ENCODE results near the gene RASSF4.

The RASSF4 gene

GRCh38 chr10:44959247-44960087, at the start of gene RASSF4:
RASSF4 (plus strand) TSS chr10:44959802; CDS start chr10:44970203, 10,401 bp downstream.
- DNase-seq (ENCODE audit: low spot score): peak; percentile 76

GRCh38 chr10:44909910-44910309, 49.7 kb upstream of the RASSF4 start:
- no peak for DNase-seq (ENCODE audit: low spot score)

DNA sequence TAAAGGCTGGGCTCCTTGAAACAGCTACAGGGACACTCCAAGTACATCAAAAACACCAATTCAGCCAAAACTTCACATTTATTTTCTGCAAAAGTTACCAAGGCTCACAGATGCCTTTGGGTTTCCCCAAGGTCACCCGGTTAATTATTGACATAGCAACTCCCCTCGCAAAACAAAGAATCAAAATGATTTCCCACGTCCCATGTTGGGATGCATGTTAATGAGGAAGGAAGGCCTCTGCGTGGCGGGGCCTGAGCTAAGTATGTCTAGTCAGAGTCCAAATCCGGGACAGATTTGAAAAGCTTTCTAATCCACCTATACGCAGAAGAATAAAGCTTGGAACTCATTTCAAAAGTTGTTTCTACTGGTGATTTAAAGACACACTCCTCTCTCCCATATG, 49.0 kb upstream of the RASSF4 start:
- no peak for DNase-seq (ENCODE audit: low spot score)

GRCh38 chr10:44911081-44911540, 48.5 kb upstream of the RASSF4 start, which contains the start of gene TMEM72:
TMEM72 (plus strand) TSS chr10:44911337; CDS start chr10:44911513, 176 bp downstream.
- DNase-seq (ENCODE audit: low spot score): peak; percentile 61

- DNase-seq (ENCODE audit: low spot score): no peak
Observed at GRCh38 chr10:44911951-44912350, 47.7 kb upstream of the RASSF4 start.

- DNase-seq (ENCODE audit: low spot score): no peak
Observed at GRCh38 chr10:44913350-44914081, 46.1 kb upstream of the RASSF4 start.

DNA sequence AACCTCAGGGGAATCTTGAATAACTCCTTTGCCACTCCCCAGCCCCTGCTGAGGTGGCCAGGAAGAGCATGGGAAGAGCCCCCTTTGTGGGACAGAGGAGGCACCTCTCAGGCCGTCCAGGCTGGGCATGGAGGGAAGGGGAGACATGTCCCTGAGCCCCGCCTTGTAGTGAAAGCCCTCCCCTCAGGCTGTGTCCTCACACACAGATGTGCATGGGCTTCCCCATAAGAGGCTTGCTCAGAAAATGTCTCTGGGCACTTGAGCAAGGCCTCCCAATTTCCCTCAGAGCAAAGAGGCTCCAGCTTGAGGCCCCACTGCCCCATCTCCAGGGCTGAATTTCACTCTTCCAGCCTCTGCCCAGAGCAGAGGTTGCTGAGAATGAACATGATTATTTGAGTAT, 44.7 kb upstream of the RASSF4 start:
- no peak for DNase-seq (ENCODE audit: low spot score)

- DNase-seq (ENCODE audit: low spot score): no peak
Observed at GRCh38 chr10:44916429-44916828, 43.2 kb upstream of the RASSF4 start.

DNA sequence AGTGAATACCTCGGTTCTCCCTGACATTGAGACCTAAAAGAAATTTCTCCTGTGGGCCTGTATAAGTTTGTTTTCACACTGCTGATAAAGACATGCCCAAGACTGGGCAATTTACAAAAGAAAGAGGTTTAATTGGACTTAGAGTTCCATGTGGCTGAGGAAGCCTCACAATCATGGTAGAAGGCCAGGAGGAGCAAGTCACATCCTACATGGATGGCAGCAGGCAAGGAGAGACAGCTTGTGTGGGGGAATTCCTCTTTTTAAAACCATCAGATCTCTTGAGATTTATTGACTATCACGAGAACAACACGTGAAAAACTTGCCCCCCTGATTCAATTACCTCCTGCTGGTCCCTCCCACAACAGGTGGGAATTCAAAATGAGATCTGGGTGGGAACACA, 41.8 kb upstream of the RASSF4 start:
- no peak for DNase-seq (ENCODE audit: low spot score)

GRCh38 chr10:44920252-44920651, 39.4 kb upstream of the RASSF4 start:
- no peak for DNase-seq (ENCODE audit: low spot score)

DNA sequence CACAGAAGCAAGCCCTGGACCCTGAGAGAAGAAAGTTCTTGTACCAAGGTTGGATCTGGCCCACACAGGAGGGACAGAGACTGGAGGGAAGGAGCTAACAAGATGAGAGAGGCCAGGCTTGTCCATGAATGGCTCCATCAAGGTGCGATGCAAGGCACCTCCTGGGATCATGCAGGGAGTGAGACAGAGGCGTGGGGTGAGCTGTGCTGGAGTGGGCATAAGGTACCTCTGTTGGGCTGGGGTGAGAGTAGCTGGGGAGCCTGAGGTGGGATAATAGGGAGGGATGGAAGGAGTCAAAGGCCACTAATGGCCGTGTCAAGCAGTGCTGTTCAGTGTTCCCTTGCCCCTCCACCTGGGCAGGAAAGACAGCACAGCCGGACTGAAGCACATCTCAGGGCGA, 38.5 kb upstream of the RASSF4 start:
- DNase-seq (ENCODE audit: low spot score): no peak

DNA sequence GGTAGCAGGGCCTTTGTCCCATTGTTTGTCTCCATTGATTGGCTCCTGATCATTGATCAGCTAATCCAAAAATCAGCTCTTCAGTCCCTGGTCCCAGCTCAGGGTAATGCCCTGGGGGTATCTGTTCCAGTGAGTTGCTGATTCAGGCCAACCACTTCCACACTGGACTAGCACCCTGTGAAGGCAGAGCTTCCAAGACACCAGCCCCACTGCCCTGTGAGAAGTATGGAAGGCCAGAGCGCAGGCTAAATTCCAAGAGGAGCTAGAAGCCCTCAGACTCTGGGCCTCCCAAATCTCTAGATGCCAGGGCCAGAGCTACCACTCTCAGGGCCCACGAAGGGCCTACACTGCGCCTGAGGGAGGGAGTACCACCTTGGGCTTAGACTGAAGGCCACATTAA, 38.1 kb upstream of the RASSF4 start:
- no peak for DNase-seq (ENCODE audit: low spot score)

- no peak for DNase-seq (ENCODE audit: low spot score)
Observed at GRCh38 chr10:44922021-44922420, 37.6 kb upstream of the RASSF4 start.

- no peak for DNase-seq (ENCODE audit: low spot score)
Observed at GRCh38 chr10:44922796-44923545, 36.6 kb upstream of the RASSF4 start.

- DNase-seq (ENCODE audit: low spot score): no peak
Observed at GRCh38 chr10:44923611-44924010, 36.0 kb upstream of the RASSF4 start.

DNA sequence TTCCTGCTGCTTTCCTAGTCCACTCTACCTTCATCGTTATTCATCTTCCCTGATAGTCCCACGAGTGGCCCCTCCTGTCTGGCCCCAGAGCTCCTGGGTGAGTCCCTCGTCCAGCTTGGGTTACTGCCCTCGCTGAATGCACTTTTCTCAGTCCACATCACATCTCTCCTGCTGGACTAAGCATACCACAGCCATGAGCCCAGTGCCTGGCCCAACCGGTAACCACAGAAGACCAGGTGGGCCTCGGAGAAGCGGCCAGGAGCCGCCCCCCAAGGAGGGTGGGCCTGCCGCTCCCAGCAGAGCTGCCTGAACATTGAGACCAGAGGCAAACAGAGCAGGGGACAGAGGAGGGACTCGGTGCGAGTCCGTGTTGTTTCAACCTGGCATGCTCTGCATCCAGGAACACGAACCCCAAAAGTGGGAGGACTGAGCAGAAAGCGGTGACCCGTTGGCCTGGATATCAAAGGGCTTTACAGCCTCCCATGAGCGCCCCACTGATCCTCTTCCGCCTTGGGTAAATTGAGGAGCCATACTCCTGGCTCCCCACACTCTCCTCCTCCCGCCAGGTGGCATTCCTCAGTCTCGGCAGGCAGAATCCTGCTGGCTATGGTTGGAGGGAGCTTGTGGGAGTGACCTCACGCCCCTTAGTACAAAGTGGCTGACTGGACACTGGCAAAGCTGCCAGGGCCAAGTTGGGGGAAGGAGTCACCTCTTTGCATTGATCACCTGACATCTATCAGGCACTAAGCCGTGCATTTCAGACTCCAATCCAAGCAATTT, 35.2 kb upstream of the RASSF4 start:
- no peak for DNase-seq (ENCODE audit: low spot score)

- DNase-seq (ENCODE audit: low spot score): peak; percentile 18
Observed at GRCh38 chr10:44925224-44925623, 34.4 kb upstream of the RASSF4 start.

GRCh38 chr10:44925811-44926750, 33.5 kb upstream of the RASSF4 start:
- no peak for DNase-seq (ENCODE audit: low spot score)

DNA sequence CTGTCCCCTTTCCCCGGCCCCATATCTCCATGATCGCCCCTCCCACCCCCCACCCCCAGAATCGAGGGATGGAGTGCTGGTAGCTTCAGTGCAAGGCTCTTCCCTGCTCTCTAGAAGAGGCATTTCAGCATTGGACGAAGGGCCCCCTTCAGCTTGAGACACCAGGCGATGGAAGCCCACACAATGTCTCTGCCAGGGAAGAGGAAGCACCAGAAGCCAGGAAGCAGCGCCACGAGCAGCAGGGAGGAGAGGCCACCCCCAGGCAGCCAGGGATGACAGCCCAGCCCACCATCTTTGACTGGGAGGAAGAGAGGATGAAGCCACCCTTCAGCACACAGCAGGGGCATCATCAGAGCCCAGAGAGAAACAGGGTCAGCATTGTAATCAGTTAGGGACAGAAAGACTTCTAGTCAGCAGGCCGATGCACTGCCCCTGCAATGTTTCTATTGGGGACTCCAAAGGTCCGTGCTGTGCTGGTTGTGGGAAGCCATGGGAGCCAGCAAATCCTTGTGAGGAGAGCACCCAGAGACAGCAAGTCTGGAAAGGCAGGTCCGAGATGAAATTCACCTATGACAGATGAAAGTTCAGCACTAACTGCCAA, 32.8 kb upstream of the RASSF4 start:
- no peak for DNase-seq (ENCODE audit: low spot score)

DNA sequence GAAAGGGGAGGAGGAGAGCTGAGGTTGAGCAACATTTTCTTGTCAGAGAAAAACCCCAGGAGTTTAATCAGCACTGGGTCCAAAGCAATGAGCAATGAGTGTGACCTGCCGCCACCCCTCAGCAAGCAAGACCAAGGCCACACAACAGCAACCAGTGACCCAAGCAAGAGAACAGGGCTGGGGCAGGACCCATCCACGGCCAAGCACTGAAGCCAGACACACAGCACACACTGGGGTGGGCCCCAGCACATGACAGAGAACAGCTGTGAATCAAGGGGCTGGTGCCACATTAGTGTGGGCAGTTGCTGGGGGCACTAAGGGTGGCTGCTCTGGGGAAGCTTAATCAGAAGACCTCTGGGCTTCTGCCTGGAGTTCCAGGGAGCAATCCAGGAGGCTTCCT, 32.2 kb upstream of the RASSF4 start:
- DNase-seq (ENCODE audit: low spot score): no peak
